ENCODE results near the gene ADGRL3.

DNA sequence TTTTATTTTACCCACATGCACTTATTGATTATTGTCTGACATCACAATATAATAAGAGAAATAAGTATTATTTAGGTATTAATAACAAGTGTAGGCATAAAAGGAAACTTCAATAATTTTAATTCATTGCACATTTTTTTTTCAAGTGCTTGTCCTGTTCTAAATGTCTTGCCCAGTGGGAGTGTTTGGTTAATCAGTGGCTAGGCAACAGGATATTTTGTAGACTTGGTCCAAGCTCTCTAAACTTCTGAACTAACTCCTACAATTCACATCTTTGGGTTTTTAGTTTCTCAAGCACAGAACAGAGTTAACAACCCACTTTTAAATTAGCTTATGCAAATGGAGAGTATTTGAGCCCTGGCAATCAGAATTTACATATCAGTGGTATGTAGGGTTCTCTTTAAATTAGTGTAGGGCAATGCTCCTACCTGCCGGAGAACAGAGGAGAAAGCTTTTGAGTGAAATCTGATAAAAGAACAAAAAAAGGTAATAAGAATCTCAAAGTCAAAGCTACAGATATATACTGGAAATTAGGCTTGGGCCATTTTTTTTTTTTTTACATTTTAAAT lies 353.5 kb downstream of the ADGRL3 start:
- TF ChIP-seq, protein P1, sequence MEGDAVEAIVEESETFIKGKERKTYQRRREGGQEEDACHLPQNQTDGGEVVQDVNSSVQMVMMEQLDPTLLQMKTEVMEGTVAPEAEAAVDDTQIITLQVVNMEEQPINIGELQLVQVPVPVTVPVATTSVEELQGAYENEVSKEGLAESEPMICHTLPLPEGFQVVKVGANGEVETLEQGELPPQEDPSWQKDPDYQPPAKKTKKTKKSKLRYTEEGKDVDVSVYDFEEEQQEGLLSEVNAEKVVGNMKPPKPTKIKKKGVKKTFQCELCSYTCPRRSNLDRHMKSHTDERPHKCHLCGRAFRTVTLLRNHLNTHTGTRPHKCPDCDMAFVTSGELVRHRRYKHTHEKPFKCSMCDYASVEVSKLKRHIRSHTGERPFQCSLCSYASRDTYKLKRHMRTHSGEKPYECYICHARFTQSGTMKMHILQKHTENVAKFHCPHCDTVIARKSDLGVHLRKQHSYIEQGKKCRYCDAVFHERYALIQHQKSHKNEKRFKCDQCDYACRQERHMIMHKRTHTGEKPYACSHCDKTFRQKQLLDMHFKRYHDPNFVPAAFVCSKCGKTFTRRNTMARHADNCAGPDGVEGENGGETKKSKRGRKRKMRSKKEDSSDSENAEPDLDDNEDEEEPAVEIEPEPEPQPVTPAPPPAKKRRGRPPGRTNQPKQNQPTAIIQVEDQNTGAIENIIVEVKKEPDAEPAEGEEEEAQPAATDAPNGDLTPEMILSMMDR (conservative IDR thresholded peaks at IDR 0.05 in 1 of 2, IDR thresholded peaks at IDR 0.05 in 1 of 2; ENCODE audit: low read depth in 1 of 2, low read length in 2 of 2): no peak
- no peak for TF ChIP-seq EZH2 (IDR thresholded peaks at IDR 0.05; ENCODE audit: low read length, missing control alignments)
